GM23338 (cell line): ENCODE measurements around the gene UNC5B. TPM values are rescaled to one million over a fixed set of nuclear protein-coding genes. Genes with fewer than 3 reads are reported as not detected.

Experiments used
- ATAC-seq: fragments of 200-7000 bp; cut with Tn5 transposase; 3 replicates; pipeline ENCODE4 v1.9.1; 2020
- DNase-seq: peaks from one replicate; pipeline ENCODE4 v3.0.0-alpha.2; 2015; ENCODE audit warnings: low spot score
- H2AFZ ChIP-seq: fragments of 200-600 bp; sonication (generic); 2 replicates; pipeline ENCODE4 v1.8.0; 2016; ENCODE audit warnings: antibody characterized with exemption, mild to moderate bottlenecking, moderate library complexity
- H3F3A ChIP-seq: fragments of 200-600 bp; sonication (generic); replicated peaks from 2 replicates; pipeline ENCODE4 v1.8.0; 2017; ENCODE audit warnings: antibody characterized with exemption, mixed run types, low read depth
- H3K27ac ChIP-seq: fragments of 200-600 bp; sonication (generic); 2 replicates; pipeline ENCODE4 v1.6.1; 2016; ENCODE audit warnings: low read depth
- H3K27me3 ChIP-seq: fragments of 200-600 bp; sonication (generic); 2 replicates; pipeline ENCODE4 v1.8.0; 2016; ENCODE audit warnings: mild to moderate bottlenecking, mixed run types, moderate library complexity; ENCODE audit not compliant: insufficient read depth
- H3K36me3 ChIP-seq: fragments of 200-600 bp; sonication (generic); 2 replicates; pipeline ENCODE4 v1.8.0; 2016; ENCODE audit warnings: mild to moderate bottlenecking; ENCODE audit not compliant: insufficient read depth
- H3K4me1 ChIP-seq: fragments of 200-600 bp; sonication (generic); 2 replicates; pipeline ENCODE4 v1.8.0; 2016; ENCODE audit warnings: mild to moderate bottlenecking, moderate library complexity; ENCODE audit not compliant: insufficient read depth
- H3K4me2 ChIP-seq: fragments of 200-600 bp; sonication (generic); 2 replicates; pipeline ENCODE4 v1.7.1; 2017; ENCODE audit warnings: mixed run types
- H3K4me3 ChIP-seq: fragments of 200-600 bp; sonication (generic); 2 replicates; pipeline ENCODE4 v1.6.1; 2016; ENCODE audit warnings: mixed run types
- H3K79me2 ChIP-seq: fragments of 200-600 bp; sonication (generic); replicated peaks from 2 replicates; pipeline ENCODE4 v1.8.0; 2017; ENCODE audit warnings: mild to moderate bottlenecking; ENCODE audit not compliant: insufficient read depth
- H3K9me2 ChIP-seq: fragments of 200-600 bp; sonication (generic); 2 replicates; pipeline ENCODE4 v1.8.0; 2017; ENCODE audit not compliant: insufficient read depth
- H4K20me1 ChIP-seq: fragments of 200-600 bp; sonication (generic); replicated peaks from 2 replicates; pipeline ENCODE4 v1.8.0; 2017; ENCODE audit warnings: mild to moderate bottlenecking; ENCODE audit not compliant: insufficient read depth
- H3K27ac Mint-ChIP-seq: 2 replicates; pipeline ENCODE4 v1.8.0; 2020; ENCODE audit warnings: inconsistent platforms, mild to moderate bottlenecking, moderate library complexity, mixed read lengths
- H3K27me3 Mint-ChIP-seq: 3 replicates; pipeline ENCODE4 v1.8.0; 2022; ENCODE audit warnings: low read depth, mild to moderate bottlenecking, moderate library complexity, mixed read lengths, inconsistent platforms; ENCODE audit not compliant: insufficient read depth, poor library complexity
- H3K36me3 Mint-ChIP-seq: 3 replicates; pipeline ENCODE4 v1.8.0; 2021; ENCODE audit warnings: low read depth, mild to moderate bottlenecking, inconsistent platforms, moderate library complexity, mixed read lengths
- H3K4me1 Mint-ChIP-seq: 3 replicates; pipeline ENCODE4 v1.8.0; 2020; ENCODE audit warnings: mild to moderate bottlenecking, inconsistent platforms, mixed read lengths
- H3K4me3 Mint-ChIP-seq: 3 replicates; pipeline ENCODE4 v1.8.0; 2021; ENCODE audit warnings: moderate library complexity, mild to moderate bottlenecking, inconsistent platforms, mixed read lengths
- H3K9me3 Mint-ChIP-seq: 3 replicates; pipeline ENCODE4 v1.8.0; 2020; ENCODE audit warnings: moderate library complexity, mild to moderate bottlenecking, inconsistent platforms, mixed read lengths
- CREB1 ChIP-seq: fragments of 250-450 bp; sonication (Bioruptor Pico); IDR thresholded peaks from 2 replicates; pipeline ENCODE4 v1.5.0; 2020; ENCODE audit warnings: low read depth, mild to moderate bottlenecking, moderate library complexity
- CTCF ChIP-seq, 2 experiments: fragments of 200-600 bp in 1 of 2; sonication (generic) in 1 of 2; conservative IDR thresholded peaks; 2 replicates each; pipeline versions ENCODE4 v1.5.1 to v1.6.1; 2016 to 2017; ENCODE audit warnings: antibody characterized with exemption in 2 of 2, low read depth in 2 of 2, mild to moderate bottlenecking in 2 of 2, moderate library complexity in 1 of 2
- EZH2 ChIP-seq: fragments of 200-600 bp; sonication (generic); IDR thresholded peaks from one replicate; pipeline ENCODE4 v1.8.0; 2017; ENCODE audit warnings: antibody characterized with exemption, mild to moderate bottlenecking, low read depth; ENCODE audit not compliant: unreplicated experiment
- EZH2phosphoT487 ChIP-seq: fragments of 200-600 bp; sonication (generic); IDR thresholded peaks from one replicate; pipeline ENCODE4 v1.8.1; 2018; ENCODE audit warnings: antibody characterized with exemption; ENCODE audit not compliant: unreplicated experiment
- JUNB ChIP-seq: IDR thresholded peaks from one replicate; pipeline ENCODE4 v1.6.1; 2016; ENCODE audit warnings: antibody characterized with exemption; ENCODE audit not compliant: unreplicated experiment
- NANOG ChIP-seq: IDR thresholded peaks from 2 replicates; pipeline ENCODE4 v1.6.1; 2016; ENCODE audit warnings: antibody characterized with exemption, borderline replicate concordance
- POLR2AphosphoS5 ChIP-seq: IDR thresholded peaks from 2 replicates; pipeline ENCODE4 v1.6.1; 2016; ENCODE audit warnings: antibody characterized with exemption, low read depth
- REST ChIP-seq: IDR thresholded peaks from one replicate; pipeline ENCODE4 v1.6.1; 2018; ENCODE audit warnings: antibody characterized with exemption; ENCODE audit not compliant: unreplicated experiment
- STAT1 ChIP-seq: IDR thresholded peaks from one replicate; pipeline ENCODE4 v1.6.1; 2016; ENCODE audit warnings: antibody characterized with exemption; ENCODE audit not compliant: unreplicated experiment
- ZNF114 ChIP-seq: fragments of 250-450 bp; sonication (Bioruptor Pico); IDR thresholded peaks from 2 replicates; pipeline ENCODE4 v1.5.0; 2020; ENCODE audit warnings: mild to moderate bottlenecking, moderate library complexity
- polyA plus RNA-seq: library from polyadenylated mRNA; unstranded; fragments of >200 nt; fragmentation: Nextera tagmentation; extraction: Ambion mirVana; gene quantifications from 2 replicates; pipeline ENCODE4 v1.2.1, GENCODE V29; 2016
- total RNA-seq: library from RNA; depleted of rRNA; stranded (reverse); fragments of >200 nt; shearing (Covaris generic); gene quantifications from 2 replicates; pipeline ENCODE4 v1.2.3, GENCODE V29; 2014

The UNC5B gene
- total and polyA plus RNA-seq, 2 experiments from 2014 or later: 8.0 to 31.2 TPM

- TF ChIP-seq EZH2phosphoT487 (no peak), STAT1 (no peak)
Observed at GRCh38 chr10:71191551-71192076, 20.8 kb upstream of the UNC5B start (continued).

- Histone ChIP-seq H3K79me2 (no peaks in the 10 kb centered on the region), H3K4me3 (no peak overlapping the region), H3K27ac (no peak overlapping the region), H4K20me1 (no peaks in the 10 kb centered on the region), H3K9me2 (no peaks in the 10 kb centered on the region), H3K27me3 (no peaks in the 10 kb centered on the region), H3K4me2 (no peak overlapping the region), H3K4me1 (no peaks in the 10 kb centered on the region), H3K36me3 (0 out of 2 replicates have a peak, but pooled peaks cover 3% of the 10 kb centered on the region), H2AFZ (no peak overlapping the region), H3F3A (no peaks in the 10 kb centered on the region)
- peaks cover 10% of the 10 kb centered on the region for H3K4me1 Mint-ChIP-seq
- no peaks in the 10 kb centered on the region for H3K36me3 Mint-ChIP-seq
- DNase-seq (no peak), ATAC-seq (no peak)
- no peak for TF ChIP-seq EZH2phosphoT487
- no peak for TF ChIP-seq CREB1 (CRISPR knock-in tag)
- TF ChIP-seq POLR2AphosphoS5: no peak
- TF ChIP-seq REST: no peak
- TF ChIP-seq JUNB: no peak
- no peak for TF ChIP-seq CTCF (conservative IDR thresholded peaks at IDR 0.05; ENCODE audit: low read depth in 2 of 2)
- no peak for TF ChIP-seq ZNF114 (CRISPR knock-in tag)
- no peak for TF ChIP-seq STAT1
- no peak for TF ChIP-seq EZH2
- no peak for TF ChIP-seq NANOG
- H3K27ac Mint-ChIP-seq: no peak overlapping the region
- H3K27me3 Mint-ChIP-seq: peaks cover 9% of the 10 kb centered on the region
- no peak overlapping the region for H3K4me3 Mint-ChIP-seq
- peaks cover 18% of the 10 kb centered on the region for H3K9me3 Mint-ChIP-seq
Observed at GRCh38 chr10:71193516-71193915, 18.9 kb upstream of the UNC5B start.
